WTC11 (cell line): ENCODE results near the gene DSE. TPM values are rescaled to one million over a fixed set of nuclear protein-coding genes. Genes with fewer than 3 reads are reported as not detected.

Experiments used
- ATAC-seq: fragments of 200-7000 bp; cut with Tn5 transposase; 2 replicates; pipeline ENCODE4 v1.10.0; 2021; ENCODE audit warnings: mild to moderate bottlenecking, moderate library complexity
- CTCF ChIA-PET: fragments of 300-600 bp; sonication (Branson Sonifier 250); formaldehyde crosslinking; loops from one replicate; lab custom pipeline; 2021; ENCODE audit warnings: antibody characterized with exemption; lab: Charles Lee
- POLR2A ChIA-PET: fragments of 350-600 bp; sonication (Branson Sonifier 250); formaldehyde crosslinking; loops from one replicate; lab custom pipeline; 2021; ENCODE audit warnings: antibody characterized with exemption; lab: Charles Lee
- DNase-seq: peaks from one replicate; pipeline ENCODE4 v3.0.0; 2021; ENCODE audit warnings: low spot score
- H3K27ac Mint-ChIP-seq: 2 replicates; pipeline ENCODE4 v1.8.0; 2021; ENCODE audit warnings: mixed read lengths
- H3K27me3 Mint-ChIP-seq: 2 replicates; pipeline ENCODE4 v1.8.0; 2021; ENCODE audit warnings: low read depth, mild to moderate bottlenecking, moderate library complexity, mixed read lengths
- H3K36me3 Mint-ChIP-seq: 2 replicates; pipeline ENCODE4 v1.8.0; 2021; ENCODE audit warnings: mixed read lengths
- H3K4me1 Mint-ChIP-seq: 2 replicates; pipeline ENCODE4 v1.8.0; 2022; ENCODE audit warnings: mixed read lengths
- H3K4me3 Mint-ChIP-seq: 2 replicates; pipeline ENCODE4 v1.8.0; 2021; ENCODE audit warnings: mild to moderate bottlenecking, moderate library complexity, mixed read lengths
- H3K9me3 Mint-ChIP-seq: 2 replicates; pipeline ENCODE4 v1.8.0; 2021; ENCODE audit warnings: mixed read lengths
- ATF1 ChIP-seq: sonication (generic); formaldehyde crosslinking; IDR thresholded peaks from 2 replicates; pipeline ENCODE4 v1.8.1; 2023; ENCODE audit warnings: mild to moderate bottlenecking, moderate library complexity, missing genetic modification reagents
- ATF2 ChIP-seq: sonication (generic); formaldehyde crosslinking; IDR thresholded peaks from 2 replicates; pipeline ENCODE4 v1.8.1; 2022; ENCODE audit warnings: low read depth, missing genetic modification reagents, borderline replicate concordance
- FOXJ3 ChIP-seq: sonication (generic); formaldehyde crosslinking; IDR thresholded peaks from 2 replicates; pipeline ENCODE4 v1.9.0; 2021; ENCODE audit warnings: missing genetic modification reagents, mild to moderate bottlenecking, borderline replicate concordance
- HMGA2 ChIP-seq: fragments of 250-450 bp; sonication (Bioruptor Pico); IDR thresholded peaks from 2 replicates; pipeline ENCODE4 v1.4.0; 2021; ENCODE audit warnings: mild to moderate bottlenecking, moderate library complexity
- IRF1 ChIP-seq: sonication (generic); formaldehyde crosslinking; IDR thresholded peaks from 2 replicates; pipeline ENCODE4 v1.8.0; 2023; ENCODE audit warnings: missing genetic modification reagents
- JUN ChIP-seq: sonication (generic); formaldehyde crosslinking; IDR thresholded peaks from 2 replicates; pipeline ENCODE4 v1.8.0; 2023; ENCODE audit warnings: mild to moderate bottlenecking, missing genetic modification reagents
- NR3C1 ChIP-seq: sonication (generic); formaldehyde crosslinking; conservative IDR thresholded peaks from 2 replicates; pipeline ENCODE4 v1.8.1; 2023; ENCODE audit warnings: low read depth, mild to moderate bottlenecking, missing genetic modification reagents
- PRDM15 ChIP-seq: sonication (generic); formaldehyde crosslinking; IDR thresholded peaks from 2 replicates; pipeline ENCODE4 v1.8.0; 2022; ENCODE audit warnings: missing genetic modification reagents
- TP53 ChIP-seq: sonication (generic); formaldehyde crosslinking; IDR thresholded peaks from 2 replicates; pipeline ENCODE4 v1.8.1; 2023; ENCODE audit warnings: mild to moderate bottlenecking, missing genetic modification reagents
- USF1 ChIP-seq: sonication (generic); formaldehyde crosslinking; IDR thresholded peaks from 2 replicates; pipeline ENCODE4 v1.8.0; 2022; ENCODE audit warnings: mild to moderate bottlenecking, missing genetic modification reagents
- ZMAT4 ChIP-seq: fragments of 250-450 bp; sonication (Bioruptor Pico); IDR thresholded peaks from 2 replicates; pipeline ENCODE4 v1.9.0; 2021; ENCODE audit warnings: mild to moderate bottlenecking
- ZNF263 ChIP-seq: sonication (generic); formaldehyde crosslinking; IDR thresholded peaks from 2 replicates; pipeline ENCODE4 v1.8.1; 2022; ENCODE audit warnings: low read depth, mild to moderate bottlenecking, moderate library complexity, missing genetic modification reagents
- ZNF425 ChIP-seq: fragments of 250-450 bp; sonication (Bioruptor Pico); conservative IDR thresholded peaks from 2 replicates; pipeline ENCODE4 v1.9.0; 2021; ENCODE audit warnings: mild to moderate bottlenecking
- ZNF532 ChIP-seq: fragments of 250-450 bp; sonication (Bioruptor Pico); IDR thresholded peaks from 2 replicates; pipeline ENCODE4 v1.9.0; 2021; ENCODE audit warnings: mild to moderate bottlenecking, borderline replicate concordance
- ZSCAN18 ChIP-seq: fragments of 250-450 bp; sonication (Bioruptor Pico); IDR thresholded peaks from 2 replicates; pipeline ENCODE4 v2.1.2; 2022; ENCODE audit warnings: mild to moderate bottlenecking, moderate library complexity
- total RNA-seq: library from RNA; stranded (reverse); gene quantifications from 3 replicates; pipeline ENCODE4 v1.2.3, GENCODE V29; 2021

The DSE gene
- total RNA-seq, 1 experiment from 2014 or later = 78.3 TPM

- H3K4me3 Mint-ChIP-seq = no peak overlapping the region
- H3K9me3 Mint-ChIP-seq = peaks cover 17% of the 10 kb centered on the region
- peaks cover 2% of the 10 kb centered on the region for H3K36me3 Mint-ChIP-seq
- CTCF ChIA-PET = no interaction called here
- peak; percentile 59 for TF ChIP-seq PRDM15 (CRISPR knock-in tag)
- TF ChIP-seq HMGA2 (CRISPR knock-in tag) = no peak
- H3K27ac Mint-ChIP-seq = no peak overlapping the region
- H3K4me1 Mint-ChIP-seq = peaks cover 15% of the 10 kb centered on the region
- ATAC-seq (no peak), DNase-seq (no peak)
- no peaks in the 10 kb centered on the region for H3K27me3 Mint-ChIP-seq
- POLR2A ChIA-PET = no interaction called here
These were observed 7.0 kb upstream of the DSE start for GRCh38 chr6:116363759-116364158.

GRCh38 chr6:116364321-116364720, 6.4 kb upstream of the DSE start:
- DNase-seq (no peak), ATAC-seq (no peak)
- TF ChIP-seq FOXJ3 (CRISPR knock-in tag) (no peak), ZNF425 (CRISPR knock-in tag) (no peak), TP53 (CRISPR knock-in tag) (no peak), ZNF263 (CRISPR knock-in tag) (no peak), ATF2 (no peak), NR3C1 (no peak), ATF1 (CRISPR knock-in tag) (no peak), JUN (CRISPR knock-in tag) (no peak), ZSCAN18 (CRISPR knock-in tag) (no peak), ZNF532 (CRISPR knock-in tag) (no peak), IRF1 (CRISPR knock-in tag) (no peak), USF1 (no peak), ZMAT4 (no peak)
- Mint-ChIP-seq H3K27ac (no peak overlapping the region), H3K27me3 (no peaks in the 10 kb centered on the region), H3K4me3 (no peak overlapping the region), H3K4me1 (peaks cover 20% of the 10 kb centered on the region), H3K9me3 (peaks cover 17% of the 10 kb centered on the region), H3K36me3 (peaks cover 2% of the 10 kb centered on the region)
- ChIA-PET CTCF (no interaction called here), POLR2A (no interaction called here)
